Common myeloid progenitor, CD34-positive (primary cell): Measurements from ENCODE around the gene UFD1.

ENCODE experiments used
- CTCF ChIA-PET: fragments of 350-600 bp; sonication (Branson Sonifier 250); formaldehyde crosslinking; loops from one replicate; lab custom pipeline; 2021; ENCODE audit warnings: antibody characterized with exemption; lab: Charles Lee
- POLR2A ChIA-PET: fragments of 350-600 bp; sonication (Branson Sonifier 250); formaldehyde crosslinking; loops from one replicate; lab custom pipeline; 2021; ENCODE audit warnings: antibody characterized with exemption; lab: Charles Lee
- DNase-seq, 3 donors: peaks; one replicate each; pipeline versions ENCODE4 v3.0.0 to v3.0.0-alpha.2; 2013
- H3K27ac ChIP-seq, 2 experiments: 1 replicate in 1 of 2; 2 replicates in 1 of 2; pipeline ENCODE4 v1.7.0; 2013; ENCODE audit warnings: inconsistent platforms in 2 of 2, low read length in 2 of 2, mild to moderate bottlenecking in 2 of 2, low read depth in 1 of 2, moderate library complexity in 1 of 2; ENCODE audit not compliant: severe bottlenecking in 2 of 2, insufficient read depth in 1 of 2, poor library complexity in 1 of 2
- H3K27me3 ChIP-seq, 5 experiments: replicated peaks in 2 of 5; 1 replicate in 3 of 5; 2 replicates in 2 of 5; pipeline versions ENCODE4 v1.6.1 to v1.7.0; 2013; ENCODE audit warnings: low read length in 4 of 5, mild to moderate bottlenecking in 2 of 5, moderate library complexity in 2 of 5, inconsistent platforms in 1 of 5; ENCODE audit not compliant: insufficient read depth in 5 of 5, control insufficient read depth in 4 of 5
- H3K36me3 ChIP-seq, 4 experiments: 1 replicate in 2 of 4; 2 replicates in 2 of 4; pipeline versions ENCODE4 v1.6.1 to v1.7.0; 2013; ENCODE audit warnings: low read length in 3 of 4, control low read depth in 1 of 4, mild to moderate bottlenecking in 1 of 4; ENCODE audit not compliant: control insufficient read depth in 4 of 4, insufficient read depth in 4 of 4
- H3K4me1 ChIP-seq, 4 experiments: 1 replicate in 3 of 4; 2 replicates in 1 of 4; pipeline versions ENCODE4 v1.6.1 to v1.7.1; 2013; ENCODE audit warnings: low read length in 3 of 4, mild to moderate bottlenecking in 3 of 4, control low read depth in 1 of 4, inconsistent platforms in 1 of 4, moderate library complexity in 1 of 4; ENCODE audit not compliant: control insufficient read depth in 4 of 4, insufficient read depth in 4 of 4; ENCODE audit errors: control extremely low read depth in 1 of 4
- H3K4me3 ChIP-seq, 7 experiments: 1 replicate in 4 of 7; 2 replicates in 3 of 7; pipeline versions ENCODE4 v1.5.1 to v1.7.0; 2013; ENCODE audit warnings: mild to moderate bottlenecking in 7 of 7, low read length in 6 of 7, moderate library complexity in 6 of 7, inconsistent platforms in 2 of 7, low read depth in 2 of 7, control low read depth in 1 of 7; ENCODE audit not compliant: insufficient read depth in 4 of 7, control insufficient read depth in 1 of 7; ENCODE audit errors: extremely low read depth in 1 of 7
- H3K9me3 ChIP-seq, 5 experiments: 1 replicate in 4 of 5; 2 replicates in 1 of 5; pipeline versions ENCODE4 v1.6.1 to v1.7.1; 2013; ENCODE audit warnings: low read length in 4 of 5, mild to moderate bottlenecking in 2 of 5, inconsistent platforms in 1 of 5, low read depth in 1 of 5, moderate library complexity in 1 of 5; ENCODE audit not compliant: control insufficient read depth in 4 of 5, insufficient read depth in 2 of 5; ENCODE audit errors: control extremely low read depth in 1 of 5
- WGBS: methylation state at CpG from one replicate; pipeline ENCODE4 v1.1.5; 2013; ENCODE audit not compliant: insufficient coverage; 5-methylcytosine and 5-hydroxymethylcytosine counted together

Gene UFD1

DNA sequence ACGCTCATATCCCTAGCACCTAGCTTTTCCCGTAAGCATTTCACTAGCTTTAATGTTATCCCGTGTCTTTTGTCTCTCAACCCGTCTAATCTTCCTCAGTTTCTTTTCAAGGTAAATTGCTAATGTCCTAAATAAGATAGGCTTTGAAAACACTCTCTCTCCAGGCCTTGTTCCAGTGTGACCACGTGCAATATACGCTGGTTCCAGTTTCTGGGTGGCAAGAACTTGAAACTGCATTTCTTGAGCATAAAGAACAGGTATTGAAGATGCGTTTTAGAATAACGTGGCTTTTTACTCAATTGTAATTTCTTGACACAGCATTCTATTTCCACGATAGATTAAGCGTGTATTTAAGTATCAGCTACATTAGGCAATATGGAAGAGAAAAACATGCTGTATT is 1.8 kb upstream of the UFD1 start:
- ChIA-PET CTCF (interaction anchor here (0.6 to 4.3 kb wide), 5 partner anchors 8 to 149 kb away, joined by 3 to 19 read pairs (median 3); no protein-coding TSS in a partner anchor), POLR2A (no interaction called here)
- H3K36me3 ChIP-seq = peaks cover 6 to 43% (median 18%) of the 10 kb centered on the region in 4 experiments
- H3K4me1 ChIP-seq = peaks cover 16 to 27% (median 25%) of the 10 kb centered on the region in 4 experiments
- no peak for DNase-seq
- H3K4me3 ChIP-seq = peak overlapping the region in 4 of 7 experiments; percentile 5 to 100 (median 92)
- WGBS = 88% methylated on average over 3 of the region's 10 CpGs
- peak overlapping the region in 1 of 2 experiments; percentile 100 for H3K27ac ChIP-seq
- no peaks in the 10 kb centered on the region for H3K27me3 ChIP-seq
- no peaks in the 10 kb centered on the region for H3K9me3 ChIP-seq

DNA sequence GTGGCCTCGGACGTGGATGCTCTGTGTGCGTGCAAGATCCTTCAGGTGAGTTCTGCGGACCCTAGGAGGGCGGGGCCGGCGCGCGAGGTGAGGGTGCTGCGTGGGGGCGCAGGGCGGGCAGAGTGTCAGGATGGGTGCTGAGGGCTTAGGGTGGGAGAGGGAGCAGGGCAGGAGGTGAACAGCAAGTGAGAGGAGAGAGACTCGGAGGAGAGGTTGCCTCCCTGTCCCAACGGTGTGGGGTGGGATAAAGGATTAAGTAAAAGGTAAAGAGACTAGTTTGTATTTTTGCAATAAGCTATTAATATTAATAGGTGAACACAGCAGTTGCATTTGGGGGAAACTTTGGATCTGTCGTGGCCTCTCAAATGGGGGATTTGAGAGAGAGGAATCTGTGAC is 1.2 kb upstream of the UFD1 start:
- Histone ChIP-seq H3K4me1 (peaks cover 16 to 27% (median 25%) of the 10 kb centered on the region in 4 experiments), H3K36me3 (peaks cover 6 to 43% (median 16%) of the 10 kb centered on the region in 4 experiments), H3K27ac (peak overlapping the region in 1 of 2 experiments; percentile 100), H3K9me3 (no peaks in the 10 kb centered on the region), H3K4me3 (peak overlapping the region; percentile 61 to 100 (median 89)), H3K27me3 (no peaks in the 10 kb centered on the region)
- CTCF ChIA-PET = interaction anchor here (0.6 to 4.3 kb wide), 3 partner anchors 41 to 150 kb away, joined by 3 to 19 read pairs (median 3); no protein-coding TSS in a partner anchor
- DNase-seq = no peak
- POLR2A ChIA-PET = no interaction called here
- 0% methylated on average over 14 of the region's 15 CpGs for WGBS

- WGBS = under 1% methylated on average over 36 of the region's 50 CpGs
- CTCF ChIA-PET = interaction anchor here (1.1 to 4.3 kb wide), 4 partner anchors 51 to 331 kb away, joined by 3 to 19 read pairs (median 3); no protein-coding TSS in a partner anchor
- peak within 1 kb of the TSS; percentile 61 to 100 (median 89) for H3K4me3 ChIP-seq
- H3K36me3 ChIP-seq = peaks cover 6 to 43% (median 16%) of the 10 kb centered on the region in 4 experiments
- H3K27me3 ChIP-seq = no peaks in the 10 kb centered on the region
- POLR2A ChIA-PET = interaction anchor here (0.7 kb wide), 1 partner anchor 15 kb away, joined by 3 read pairs; no protein-coding TSS in a partner anchor
- H3K9me3 ChIP-seq = no peaks in the 10 kb centered on the region
- peaks cover 16 to 27% (median 25%) of the 10 kb centered on the region in 4 experiments for H3K4me1 ChIP-seq
- H3K27ac ChIP-seq = peak within 1 kb of the TSS; percentile 100
- peak; percentile 98 to 99 (median 98) for DNase-seq
Measured at GRCh38 chr22:19479355-19480172, 571 bp upstream of the UFD1 start, which contains the start of gene CDC45. CDC45 (plus strand) TSS chr22:19479920; CDS start chr22:19479969, 49 bp downstream.

- under 1% methylated on average over 21 of the region's 31 CpGs for WGBS
- ChIA-PET POLR2A (no interaction called here), CTCF (interaction anchor here (1.0 to 4.3 kb wide), 8 partner anchors 10 to 330 kb away, joined by 3 to 19 read pairs (median 4); no protein-coding TSS in a partner anchor)
- H3K4me1 ChIP-seq = peaks cover 16 to 27% (median 25%) of the 10 kb centered on the region in 4 experiments
- peak in 1 of 3 donors; percentile 34 for DNase-seq
- no peaks in the 10 kb centered on the region for H3K9me3 ChIP-seq
- peaks cover 4 to 41% (median 15%) of the 10 kb centered on the region in 4 experiments for H3K36me3 ChIP-seq
- H3K27me3 ChIP-seq = no peaks in the 10 kb centered on the region
- H3K27ac ChIP-seq = peak overlapping the region; percentile 100
- peak overlapping the region; percentile 56 to 100 (median 89) for H3K4me3 ChIP-seq
Measured at GRCh38 chr22:19478045-19478900, 720 bp downstream of the UFD1 start.

DNA sequence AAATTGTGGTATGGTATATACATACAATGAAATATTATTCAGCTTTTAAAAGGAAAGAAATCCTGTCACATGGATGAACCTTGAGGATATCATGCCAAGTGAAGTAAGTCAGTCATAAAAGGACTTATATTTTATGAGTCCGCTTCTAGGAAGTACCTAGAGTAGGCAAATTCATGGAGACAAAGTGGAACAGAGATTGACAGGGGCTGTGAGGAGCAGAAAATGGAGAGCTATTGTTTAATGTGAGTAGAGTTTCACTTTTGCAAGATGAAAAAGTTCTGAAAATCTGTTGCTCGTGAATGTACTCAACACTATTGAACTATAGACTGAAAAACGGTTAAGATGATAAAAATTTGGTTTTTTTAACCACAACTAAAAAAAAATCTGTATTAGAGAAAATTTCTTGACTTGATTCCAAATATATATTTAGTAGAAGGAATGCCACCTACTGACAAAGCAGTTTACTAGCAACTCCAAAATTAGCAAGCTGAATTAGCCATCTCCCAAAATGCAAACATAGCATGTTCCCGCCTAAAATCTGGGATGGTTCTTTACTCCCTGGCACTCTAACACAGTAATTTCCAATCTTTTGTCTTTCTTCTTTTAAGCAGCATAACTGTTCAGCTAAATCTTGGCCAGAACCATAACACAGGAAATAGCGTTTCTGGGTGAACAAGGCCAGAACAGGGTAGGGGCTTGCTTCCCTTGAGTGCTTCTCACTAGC is 1.5 kb downstream of the UFD1 start:
- 29% methylated on average over 3 of the region's 5 CpGs for WGBS
- ChIA-PET CTCF (interaction anchor here (0.8 to 4.3 kb wide), 8 partner anchors 9 to 370 kb away, joined by 3 to 19 read pairs (median 4); no protein-coding TSS in a partner anchor), POLR2A (interaction anchor here (1.1 kb wide), 1 partner anchor 32 kb away, joined by 3 read pairs; no protein-coding TSS in a partner anchor)
- Histone ChIP-seq H3K4me1 (peaks cover 16 to 27% (median 25%) of the 10 kb centered on the region in 4 experiments), H3K4me3 (peak overlapping the region in 6 of 7 experiments; percentile 31 to 100 (median 90)), H3K9me3 (no peaks in the 10 kb centered on the region), H3K27me3 (no peaks in the 10 kb centered on the region), H3K27ac (peak overlapping the region in 1 of 2 experiments; percentile 100), H3K36me3 (peaks cover 2 to 44% (median 19%) of the 10 kb centered on the region in 4 experiments)
- DNase-seq = peak in 2 of 3 donors; percentile 37 to 38

GRCh38 chr22:19476023-19476422 is 3.0 kb downstream of the UFD1 start:
- 100% methylated on average over 1 of the region's 3 CpGs for WGBS
- no peak for DNase-seq
- Histone ChIP-seq H3K4me3 (no peak overlapping the region), H3K4me1 (peaks cover 16 to 26% (median 25%) of the 10 kb centered on the region in 4 experiments), H3K9me3 (no peaks in the 10 kb centered on the region), H3K27ac (no peak overlapping the region), H3K36me3 (peaks cover 2 to 51% (median 32%) of the 10 kb centered on the region in 4 experiments), H3K27me3 (no peaks in the 10 kb centered on the region)
- ChIA-PET CTCF (interaction anchor here (2.4 kb wide), 1 partner anchor 7 kb away, joined by 6 read pairs; no protein-coding TSS in a partner anchor), POLR2A (no interaction called here)
